Lung (tissue), 12 donors: Measurements from ENCODE around the gene YWHAQ. TPM values are rescaled to one million over a fixed set of nuclear protein-coding genes. Genes with fewer than 3 reads are reported as not detected.
A peak's percentile ranks its signal among the peaks of the same experiment; 100 is the strongest.
"Not testable (repeated sequence)": the region's sequence is repeated elsewhere in the genome, so short reads cannot be mapped to it uniquely, and the experiment has no call there.

Experiments
- ATAC-seq: fragments of 200-7000 bp; cut with Tn5 transposase; one replicate; pipeline ENCODE4 v1.9.1; 2020; ENCODE audit warnings: moderate number of reproducible peaks; ENCODE audit not compliant: insufficient read depth, low FRiP score
- DNase-seq, 3 donors: peaks; one replicate each; pipeline ENCODE4 v3.0.0-alpha.2; 2013 to 2017
- H3K27ac ChIP-seq, 2 donors: one replicate each; pipeline ENCODE4 v1.5.1; 2013; ENCODE audit warnings: mild to moderate bottlenecking in 2 of 2, moderate library complexity in 2 of 2, control low read depth in 1 of 2, inconsistent platforms in 1 of 2, low read depth in 1 of 2, low read length in 1 of 2
- H3K27me3 ChIP-seq, 3 donors: one replicate each; pipeline ENCODE4 v1.5.1; 2013; ENCODE audit warnings: low read length in 2 of 3; ENCODE audit not compliant: control insufficient read depth in 3 of 3, insufficient read depth in 3 of 3
- H3K36me3 ChIP-seq, 4 donors: one replicate each; pipeline ENCODE4 v1.5.1; 2013; ENCODE audit warnings: low read length in 4 of 4, mild to moderate bottlenecking in 1 of 4, moderate library complexity in 1 of 4; ENCODE audit not compliant: control insufficient read depth in 4 of 4, insufficient read depth in 4 of 4
- H3K4me1 ChIP-seq, 5 donors: one replicate each; pipeline ENCODE4 v1.5.1; 2013; ENCODE audit warnings: low read length in 5 of 5, mild to moderate bottlenecking in 2 of 5, moderate library complexity in 1 of 5; ENCODE audit not compliant: control insufficient read depth in 5 of 5, insufficient read depth in 5 of 5
- H3K4me3 ChIP-seq: one replicate; pipeline ENCODE4 v1.5.1; 2013; ENCODE audit warnings: mild to moderate bottlenecking, control low read depth, moderate library complexity
- H3K9ac ChIP-seq, 2 donors: one replicate each; pipeline ENCODE4 v1.5.1; 2013; ENCODE audit warnings: low read length in 2 of 2, control low read depth in 1 of 2; ENCODE audit not compliant: insufficient read depth in 1 of 2
- H3K9me3 ChIP-seq, 4 donors: one replicate each; pipeline ENCODE4 v1.5.1; 2013; ENCODE audit warnings: low read length in 3 of 4, mild to moderate bottlenecking in 1 of 4, moderate library complexity in 1 of 4; ENCODE audit not compliant: control insufficient read depth in 4 of 4, insufficient read depth in 3 of 4
- WGBS, 2 donors: extraction: QIAGEN DNeasy Blood & Tissue Kit; methylation state at CpG; one replicate each; pipeline ENCODE4 v1.1.7; 2013; 5-methylcytosine and 5-hydroxymethylcytosine counted together
- polyA plus RNA-seq, 2 donors: library from polyadenylated mRNA; stranded (reverse); fragments of 200-250 nt; gene quantifications; one replicate each; pipeline ENCODE4 v1.2.1, GENCODE V29; 2013
- total RNA-seq, 2 donors: library from RNA; depleted of rRNA in 1 of 2; stranded (reverse); fragments of >200 nt in 1 of 2; gene quantifications; one replicate each; pipeline ENCODE4 v1.2.1, GENCODE V29; 2014 to 2021
- TF ChIP-seq, protein P1 (sequence below): IDR thresholded peaks from 2 replicates; pipeline ENCODE4 v1.5.1; 2012; ENCODE audit warnings: mild to moderate bottlenecking; ENCODE audit errors: control extremely low read depth, extremely low read depth
- donor health status: control.
- donor health status: control.
- donor health status: Bipolar disorder and iron deficiency.
- donor health status: healthy.
- donor health status: DM: yes; HTN: yes; CAD: no.

The YWHAQ gene
- total and polyA plus RNA-seq, 4 donors, result 94.6 to 275 (median 222) TPM

DNA sequence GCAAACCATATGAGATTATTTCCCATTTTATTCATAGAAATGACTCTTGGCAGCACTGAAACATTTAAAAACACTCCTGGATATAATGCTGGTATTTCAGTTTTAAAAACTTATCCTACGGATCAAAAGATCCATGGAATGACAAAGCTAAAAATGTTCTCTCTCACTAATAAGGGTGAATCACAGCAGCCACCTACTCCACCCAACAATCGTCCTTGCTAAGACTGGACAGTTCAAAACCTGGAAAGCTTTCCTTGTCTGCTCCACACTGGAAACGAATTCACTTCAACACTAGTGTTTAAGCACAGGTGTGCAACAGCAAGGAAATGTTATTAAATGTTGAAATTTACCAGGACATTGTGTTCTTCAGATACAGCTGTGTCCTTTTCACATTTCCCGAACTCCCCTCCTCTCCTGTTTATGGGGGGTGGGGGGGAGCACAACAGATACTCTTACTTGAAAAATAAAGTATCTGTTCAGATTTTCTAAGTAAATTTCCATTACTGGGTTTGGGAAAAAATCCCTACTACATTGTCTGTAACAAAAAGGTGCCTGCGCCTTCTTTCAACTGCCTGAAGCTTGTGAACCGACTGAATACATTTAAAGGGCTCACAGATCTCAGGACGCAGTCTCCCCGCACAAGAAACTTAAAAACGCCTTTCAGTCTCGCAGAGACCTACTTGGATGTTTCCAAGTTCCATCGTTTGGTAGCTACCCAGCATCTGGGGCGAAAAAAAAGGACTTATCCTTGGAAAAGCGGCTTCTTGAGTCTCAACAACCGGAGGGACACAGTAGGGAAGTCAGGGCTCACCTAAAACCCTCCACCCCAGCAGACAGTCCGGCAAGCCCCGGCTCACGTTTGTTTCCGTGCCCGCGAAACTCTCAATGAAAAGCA is 1.3 kb downstream of the YWHAQ start:
- TF ChIP-seq, protein P1, sequence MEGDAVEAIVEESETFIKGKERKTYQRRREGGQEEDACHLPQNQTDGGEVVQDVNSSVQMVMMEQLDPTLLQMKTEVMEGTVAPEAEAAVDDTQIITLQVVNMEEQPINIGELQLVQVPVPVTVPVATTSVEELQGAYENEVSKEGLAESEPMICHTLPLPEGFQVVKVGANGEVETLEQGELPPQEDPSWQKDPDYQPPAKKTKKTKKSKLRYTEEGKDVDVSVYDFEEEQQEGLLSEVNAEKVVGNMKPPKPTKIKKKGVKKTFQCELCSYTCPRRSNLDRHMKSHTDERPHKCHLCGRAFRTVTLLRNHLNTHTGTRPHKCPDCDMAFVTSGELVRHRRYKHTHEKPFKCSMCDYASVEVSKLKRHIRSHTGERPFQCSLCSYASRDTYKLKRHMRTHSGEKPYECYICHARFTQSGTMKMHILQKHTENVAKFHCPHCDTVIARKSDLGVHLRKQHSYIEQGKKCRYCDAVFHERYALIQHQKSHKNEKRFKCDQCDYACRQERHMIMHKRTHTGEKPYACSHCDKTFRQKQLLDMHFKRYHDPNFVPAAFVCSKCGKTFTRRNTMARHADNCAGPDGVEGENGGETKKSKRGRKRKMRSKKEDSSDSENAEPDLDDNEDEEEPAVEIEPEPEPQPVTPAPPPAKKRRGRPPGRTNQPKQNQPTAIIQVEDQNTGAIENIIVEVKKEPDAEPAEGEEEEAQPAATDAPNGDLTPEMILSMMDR, result no peak
- peaks cover 0 to 40% (median 9%) of the 10 kb centered on the region in 5 donors for H3K4me1 ChIP-seq
- peaks cover 0 to 25% (median 5%) of the 10 kb centered on the region in 4 donors for H3K36me3 ChIP-seq
- DNase-seq (peak in 1 of 3 donors; percentile 26), ATAC-seq (no peak)
- H3K9ac ChIP-seq, result peak overlapping the region; percentile 69 to 88
- no peaks in the 10 kb centered on the region for H3K27me3 ChIP-seq
- WGBS, 2 donors, result 6 to 12% methylated on average over 20 of the region's 20 CpGs
- no peaks in the 10 kb centered on the region for H3K9me3 ChIP-seq
- peak overlapping the region; percentile 98 to 99 for H3K27ac ChIP-seq
- peak overlapping the region; percentile 99 for H3K4me3 ChIP-seq

DNA sequence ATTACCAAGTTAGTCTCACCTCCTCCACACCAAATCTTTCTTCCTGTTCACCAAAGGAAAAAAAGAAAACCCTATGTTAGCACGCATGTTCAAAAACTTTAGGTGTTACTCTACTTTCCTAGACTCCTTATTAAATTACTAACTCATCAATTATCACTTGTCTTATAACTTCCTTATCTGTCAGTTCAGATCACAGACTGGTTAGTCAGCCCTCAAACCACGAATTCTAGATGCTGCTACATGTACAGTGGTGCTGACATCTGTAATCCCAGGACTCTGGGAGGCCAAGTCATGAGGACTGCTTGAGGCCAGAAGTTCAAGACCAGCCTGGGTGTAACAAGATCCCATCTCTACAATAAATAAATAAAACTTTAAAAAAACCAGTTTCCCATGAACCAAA is 3.5 kb downstream of the YWHAQ start:
- Histone ChIP-seq H3K9me3 (no peaks in the 10 kb centered on the region), H3K9ac (no peak overlapping the region), H3K27ac (no peak overlapping the region), H3K36me3 (peaks cover 0 to 28% (median 9%) of the 10 kb centered on the region in 4 donors), H3K4me3 (no peak overlapping the region), H3K4me1 (peaks cover 0 to 40% (median 9%) of the 10 kb centered on the region in 5 donors), H3K27me3 (no peaks in the 10 kb centered on the region)
- ATAC-seq (no peak), DNase-seq (no peak)
- 64 to 66% methylated on average over 2 of the region's 2 CpGs for whole genome bisulfite sequencing, 2 donors
- TF ChIP-seq, protein P1, result no peak

DNA sequence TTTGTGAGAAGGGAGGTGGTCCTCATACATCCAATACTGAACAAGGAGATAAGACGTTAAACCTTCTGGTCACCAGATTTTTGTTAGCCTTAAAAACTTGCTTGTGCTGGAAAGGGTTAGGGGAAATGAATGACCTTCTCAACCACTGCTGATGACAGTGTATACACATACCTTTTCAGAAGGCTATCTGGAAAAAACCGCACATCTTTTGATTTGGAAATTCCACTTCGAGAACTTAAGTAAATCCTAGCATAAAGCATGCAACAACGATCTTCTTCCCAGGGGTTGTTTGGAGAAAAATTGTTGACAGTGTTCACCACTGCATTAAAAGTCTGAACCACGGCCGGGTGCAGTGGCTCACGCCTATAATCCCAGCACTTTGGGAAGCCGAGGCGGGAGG is 7.6 kb downstream of the YWHAQ start:
- DNase-seq, result no peak
- TF ChIP-seq, protein P1, result no peak
- no peak for ATAC-seq
- Histone ChIP-seq H3K4me1 (peaks cover 2 to 45% (median 9%) of the 10 kb centered on the region in 5 donors), H3K27me3 (no peaks in the 10 kb centered on the region), H3K27ac (no peak overlapping the region), H3K36me3 (peaks cover 2 to 23% (median 7%) of the 10 kb centered on the region in 4 donors), H3K9ac (no peak overlapping the region), H3K4me3 (no peak overlapping the region), H3K9me3 (no peaks in the 10 kb centered on the region)
- 87 to 92% methylated on average over 9 of the region's 9 CpGs for WGBS, 2 donors

DNA sequence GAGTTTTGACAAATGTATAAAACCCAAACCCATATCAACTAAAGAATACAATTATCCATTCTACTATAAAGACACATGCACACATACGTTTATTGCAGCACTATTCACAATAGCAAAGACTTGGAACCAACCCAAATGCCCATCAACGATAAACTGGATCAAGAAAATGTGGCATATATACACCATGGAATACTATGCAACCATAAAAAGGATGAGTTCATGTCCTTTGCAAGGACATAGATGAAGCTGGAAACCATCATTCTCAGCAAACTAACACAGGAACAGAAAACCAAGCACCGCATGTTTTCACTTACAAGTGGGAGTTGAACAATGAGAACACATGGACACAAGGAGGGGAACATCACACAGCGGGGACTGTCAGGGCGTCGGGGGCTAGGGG is 9.1 kb downstream of the YWHAQ start:
- not testable (repeated sequence) for H3K4me3 ChIP-seq, H3K27me3 ChIP-seq, ATAC-seq, H3K9ac ChIP-seq, H3K9me3 ChIP-seq, H3K27ac ChIP-seq, DNase-seq
- H3K36me3 ChIP-seq, result peaks cover 2 to 16% (median 6%) of the 10 kb centered on the region in 4 donors
- WGBS, 2 donors, result 87 to 94% methylated on average over 6 of the region's 6 CpGs
- H3K4me1 ChIP-seq, result peaks cover 0 to 35% (median 5%) of the 10 kb centered on the region in 5 donors
